Omental fat pad (tissue), 4 donors: ENCODE measurements around the gene CA12. TPM values are rescaled to one million over a fixed set of nuclear protein-coding genes. Genes with fewer than 3 reads are reported as not detected.

Experiments
- ATAC-seq: fragments of 150-250 bp; one replicate; pipeline ENCODE4 v1.9.1; 2016; ENCODE audit warnings: mild to moderate bottlenecking, moderate library complexity; ENCODE audit not compliant: low FRiP score
- DNase-seq: peaks from one replicate; pipeline ENCODE4 v3.0.0-alpha.2; 2019; ENCODE audit warnings: low spot score
- CTCF ChIP-seq, 3 donors: fragments of 450-650 bp; IDR thresholded peaks; one replicate each; pipeline ENCODE4 v1.5.1; 2016 to 2017; ENCODE audit warnings: antibody characterized with exemption in 3 of 3, mild to moderate bottlenecking in 3 of 3, moderate library complexity in 2 of 3
- total RNA-seq, 4 donors: library from RNA; depleted of rRNA; stranded (reverse); fragments of >200 nt; gene quantifications; one replicate each; pipeline ENCODE4 v1.1.0, GENCODE V29; 2016

The CA12 gene
- total RNA-seq, 4 donors from 2014 or later: 0.75 to 27.1 (median 10.2) TPM

- TF ChIP-seq CTCF (IDR thresholded peaks at IDR 0.05): no peak
- DNase-seq: no peak
- ATAC-seq: no peak
Observed at GRCh38 chr15:63312286-63312685, 69.4 kb downstream of the CA12 start.

GRCh38 chr15:63310646-63311045, 71.0 kb downstream of the CA12 start:
- TF ChIP-seq CTCF (IDR thresholded peaks at IDR 0.05): no peak
- no peak for ATAC-seq

GRCh38 chr15:63308947-63309346, 72.7 kb downstream of the CA12 start:
- no peak for TF ChIP-seq CTCF (IDR thresholded peaks at IDR 0.05)
- DNase-seq: no peak
- ATAC-seq: no peak

More at GRCh38 chr15:63310646-63311045, 71.0 kb downstream of the CA12 start:
- no peak for DNase-seq

- ATAC-seq: no peak
- no peak for DNase-seq
- TF ChIP-seq CTCF (IDR thresholded peaks at IDR 0.05): no peak
Observed at GRCh38 chr15:63308491-63308890, 73.2 kb downstream of the CA12 start.

- no peak for ATAC-seq
- TF ChIP-seq CTCF (IDR thresholded peaks at IDR 0.05): no peak
- DNase-seq: no peak
Observed at GRCh38 chr15:63306492-63307073, 75.1 kb downstream of the CA12 start.

GRCh38 chr15:63305260-63305659, 76.4 kb downstream of the CA12 start:
- no peak for ATAC-seq
- DNase-seq: no peak
- TF ChIP-seq CTCF (IDR thresholded peaks at IDR 0.05): no peak

- TF ChIP-seq CTCF (IDR thresholded peaks at IDR 0.05): no peak
- ATAC-seq (no peak), DNase-seq (no peak)
Observed at GRCh38 chr15:63301088-63301487, 80.6 kb downstream of the CA12 start.
